Panc1 (cell line): ENCODE measurements around the gene FUCA2.

Source experiments
- POLR2AphosphoS5 ChIP-seq: IDR thresholded peaks from 2 replicates; pipeline ENCODE4 v1.6.1; 2012; ENCODE audit warnings: mild to moderate bottlenecking, low read depth, low read length, moderate library complexity
- TF ChIP-seq, protein P1 (sequence below): fragments of 450-650 bp; IDR thresholded peaks from 2 replicates; pipeline ENCODE4 v1.5.1; 2017; ENCODE audit warnings: mild to moderate bottlenecking

DNA sequence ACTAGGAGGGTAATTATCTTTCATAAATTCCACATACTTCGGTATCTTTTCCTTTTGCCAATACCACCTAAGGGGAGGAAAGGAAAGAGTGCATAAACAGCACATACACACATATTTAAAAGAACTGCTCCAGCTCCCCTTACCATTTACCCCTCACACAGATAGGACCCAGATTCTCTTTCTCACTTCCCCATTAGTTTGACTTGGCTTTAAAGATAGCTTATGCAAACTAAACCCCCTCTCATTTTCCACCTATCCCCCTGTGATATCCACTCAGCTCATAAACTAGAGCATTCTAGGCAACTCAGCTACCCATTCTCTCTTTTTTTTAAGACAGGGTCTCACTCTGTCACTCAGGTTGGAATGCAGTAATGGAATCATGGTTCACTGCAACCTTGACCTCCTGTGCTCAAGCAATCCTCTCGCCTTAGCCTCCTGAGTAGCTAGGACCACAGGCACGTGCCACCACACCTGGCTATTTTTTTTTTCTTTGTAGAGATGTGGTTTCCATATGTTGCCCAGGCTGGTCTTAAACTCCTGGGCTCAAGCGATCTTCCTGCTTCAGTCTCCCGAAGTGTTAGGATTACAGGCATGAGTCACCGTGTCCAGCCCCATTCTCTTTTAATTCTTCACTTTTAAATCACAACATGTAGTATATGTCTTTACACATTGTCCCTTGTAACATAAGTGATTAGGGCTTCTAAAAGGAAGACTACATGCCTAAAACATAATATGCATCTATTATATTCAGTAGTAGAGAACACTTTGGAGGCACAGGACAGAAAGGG is 4.0 kb downstream of the FUCA2 start:
- TF ChIP-seq, protein P1, sequence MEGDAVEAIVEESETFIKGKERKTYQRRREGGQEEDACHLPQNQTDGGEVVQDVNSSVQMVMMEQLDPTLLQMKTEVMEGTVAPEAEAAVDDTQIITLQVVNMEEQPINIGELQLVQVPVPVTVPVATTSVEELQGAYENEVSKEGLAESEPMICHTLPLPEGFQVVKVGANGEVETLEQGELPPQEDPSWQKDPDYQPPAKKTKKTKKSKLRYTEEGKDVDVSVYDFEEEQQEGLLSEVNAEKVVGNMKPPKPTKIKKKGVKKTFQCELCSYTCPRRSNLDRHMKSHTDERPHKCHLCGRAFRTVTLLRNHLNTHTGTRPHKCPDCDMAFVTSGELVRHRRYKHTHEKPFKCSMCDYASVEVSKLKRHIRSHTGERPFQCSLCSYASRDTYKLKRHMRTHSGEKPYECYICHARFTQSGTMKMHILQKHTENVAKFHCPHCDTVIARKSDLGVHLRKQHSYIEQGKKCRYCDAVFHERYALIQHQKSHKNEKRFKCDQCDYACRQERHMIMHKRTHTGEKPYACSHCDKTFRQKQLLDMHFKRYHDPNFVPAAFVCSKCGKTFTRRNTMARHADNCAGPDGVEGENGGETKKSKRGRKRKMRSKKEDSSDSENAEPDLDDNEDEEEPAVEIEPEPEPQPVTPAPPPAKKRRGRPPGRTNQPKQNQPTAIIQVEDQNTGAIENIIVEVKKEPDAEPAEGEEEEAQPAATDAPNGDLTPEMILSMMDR, result no peak
- TF ChIP-seq POLR2AphosphoS5, result no peak
